A549 treated with ZK216348 at 1 μM for 4 hours (cell line): ENCODE data around the gene LY6G5C. TPM values are rescaled to one million over a fixed set of nuclear protein-coding genes. Genes with fewer than 3 reads are reported as not detected.

Source experiments
- total RNA-seq: library from RNA; stranded (reverse); fragments of 200-300 nt; extraction: Qiagen RNA extraction; gene quantifications from 5 replicates; pipeline ENCODE4 v1.2.3, GENCODE V29; 2022; ENCODE audit warnings: low read depth

The LY6G5C gene
- total RNA-seq, 1 experiment from 2014 or later = 1.6 TPM

Other genes with a start within 250 kb of the LY6G5C start
- gene MICB, start 182.9 kb downstream of the LY6G5C start, total RNA-seq = 5.2 to 8.6 TPM (median 7.9 TPM) in 5 replicates
- not detected in 5 replicates for gene MCCD1, start 152.1 kb downstream of the LY6G5C start, total RNA-seq
- 359 to 433 TPM (median 396 TPM) in 5 replicates for gene DDX39B, start 139.1 kb downstream of the LY6G5C start, total RNA-seq
- gene ATP6V1G2, start 134.5 kb downstream of the LY6G5C start, total RNA-seq = 0.33 to 1.3 TPM (median 0.69 TPM) in 5 replicates
- gene NFKBIL1, start 133.5 kb downstream of the LY6G5C start, total RNA-seq = 5.9 to 13.0 TPM (median 12.5 TPM) in 5 replicates
- gene LTA, start 108.8 kb downstream of the LY6G5C start, total RNA-seq = not detected in 5 replicates
- gene TNF, start 105.5 kb downstream of the LY6G5C start, total RNA-seq = 0.08 TPM in 1 of 5 replicates, not detected in the others
- 0.21 to 0.76 TPM (median 0.45 TPM) in 4 of 5 replicates, not detected in the other for gene LTB, start 98.6 kb downstream of the LY6G5C start, total RNA-seq
- gene LST1, start 94.8 kb downstream of the LY6G5C start, total RNA-seq = not detected in 5 replicates
- not detected in 5 replicates for gene NCR3, start 88.1 kb downstream of the LY6G5C start, total RNA-seq
- not detected in 5 replicates for gene AIF1, start 65.8 kb downstream of the LY6G5C start, total RNA-seq
- 59.3 to 94.8 TPM (median 86.5 TPM) in 5 replicates for gene PRRC2A, start 60.4 kb downstream of the LY6G5C start, total RNA-seq
- gene BAG6, start 28.4 kb downstream of the LY6G5C start, total RNA-seq = 100 to 165 TPM (median 145 TPM) in 5 replicates
- 2.2 to 3.7 TPM (median 3.5 TPM) in 5 replicates for gene APOM, start 25.2 kb downstream of the LY6G5C start, total RNA-seq
- 11.1 to 14.5 TPM (median 12.9 TPM) in 5 replicates for gene C6orf47, start 20.3 kb downstream of the LY6G5C start, total RNA-seq
- gene GPANK1, start 16.1 kb downstream of the LY6G5C start, total RNA-seq = 9.6 to 16.8 TPM (median 12.8 TPM) in 5 replicates
- 168 to 192 TPM (median 170 TPM) in 5 replicates for gene CSNK2B, start 15.0 kb downstream of the LY6G5C start, total RNA-seq
- gene LY6G5B, start 11.1 kb downstream of the LY6G5C start, total RNA-seq = 3.2 to 6.4 TPM (median 5.2 TPM) in 5 replicates
- gene ABHD16A, start 22.3 kb upstream of the LY6G5C start, total RNA-seq = 13.2 to 19.1 TPM (median 17.6 TPM) in 5 replicates
- gene LY6G6F, start 25.8 kb upstream of the LY6G5C start, total RNA-seq = not detected in 5 replicates
- not detected in 5 replicates for gene LY6G6D, start 34.3 kb upstream of the LY6G5C start, total RNA-seq
- 0.20 to 0.42 TPM (median 0.29 TPM) in 3 of 5 replicates, not detected in the others for gene LY6G6C, start 40.7 kb upstream of the LY6G5C start, total RNA-seq
- not detected in 5 replicates for gene MPIG6B, start 42.3 kb upstream of the LY6G5C start, total RNA-seq
- 27.1 to 32.0 TPM (median 31.7 TPM) in 5 replicates for gene DDAH2, start 48.2 kb upstream of the LY6G5C start, total RNA-seq
- 433 to 509 TPM (median 491 TPM) in 5 replicates for gene CLIC1, start 55.5 kb upstream of the LY6G5C start, total RNA-seq
- gene MSH5, start 58.9 kb upstream of the LY6G5C start, total RNA-seq = 13.3 to 18.7 TPM (median 13.6 TPM) in 5 replicates
- 3.7 to 5.9 TPM (median 4.9 TPM) in 5 replicates for gene SAPCD1, start 81.6 kb upstream of the LY6G5C start, total RNA-seq
- gene VWA7, start 96.3 kb upstream of the LY6G5C start, total RNA-seq = 0.53 to 2.7 TPM (median 1.1 TPM) in 5 replicates
- 43.4 to 61.7 TPM (median 60.4 TPM) in 5 replicates for gene VARS1, start 114.7 kb upstream of the LY6G5C start, total RNA-seq
- 52.1 to 67.9 TPM (median 59.7 TPM) in 5 replicates for gene LSM2, start 125.9 kb upstream of the LY6G5C start, total RNA-seq
- gene HSPA1L, start 134.2 kb upstream of the LY6G5C start, total RNA-seq = 1.4 to 2.2 TPM (median 1.9 TPM) in 5 replicates
- 129 to 401 TPM (median 295 TPM) in 5 replicates for gene HSPA1A, start 134.5 kb upstream of the LY6G5C start, total RNA-seq
- 78.0 to 284 TPM (median 227 TPM) in 5 replicates for gene HSPA1B, start 146.7 kb upstream of the LY6G5C start, total RNA-seq
- gene NEU1, start 181.8 kb upstream of the LY6G5C start, total RNA-seq = 20.9 to 35.3 TPM (median 29.4 TPM) in 5 replicates
- gene SLC44A4, start 197.9 kb upstream of the LY6G5C start, total RNA-seq = 0.18 to 0.50 TPM (median 0.29 TPM) in 3 of 5 replicates, not detected in the others
- 17.2 to 32.6 TPM (median 30.9 TPM) in 5 replicates for gene EHMT2, start 216.6 kb upstream of the LY6G5C start, total RNA-seq
- 2.0 to 5.0 TPM (median 4.5 TPM) in 5 replicates for gene ZBTB12, start 221.0 kb upstream of the LY6G5C start, total RNA-seq
- 0.33 to 0.47 TPM in 2 of 5 replicates, not detected in the others for gene C2, start 246.7 kb upstream of the LY6G5C start, total RNA-seq